KMS-11 (cell line): ENCODE data around the gene DLGAP5.
A peak's percentile ranks its signal among the peaks of the same experiment; 100 is the strongest.

Source experiments
- H2AFZ ChIP-seq: fragments of 200-600 bp; sonication (generic); 2 replicates; pipeline ENCODE4 v1.6.1; 2016; ENCODE audit warnings: antibody characterized with exemption, mixed run types, low read depth
- H3K27ac ChIP-seq: fragments of 200-600 bp; sonication (generic); 2 replicates; pipeline ENCODE4 v1.6.1; 2016; ENCODE audit warnings: mild to moderate bottlenecking, mixed run types
- H3K27me3 ChIP-seq: fragments of 200-600 bp; sonication (generic); 2 replicates; pipeline ENCODE4 v1.6.1; 2017; ENCODE audit warnings: mild to moderate bottlenecking, low read depth, mixed run types, moderate library complexity; ENCODE audit not compliant: insufficient read depth
- H3K36me3 ChIP-seq: fragments of 200-600 bp; sonication (generic); 2 replicates; pipeline ENCODE4 v1.6.1; 2017; ENCODE audit warnings: mild to moderate bottlenecking, mixed run types; ENCODE audit not compliant: insufficient read depth
- H3K4me1 ChIP-seq: fragments of 200-600 bp; sonication (generic); 2 replicates; pipeline ENCODE4 v1.6.1; 2016; ENCODE audit warnings: mild to moderate bottlenecking, low read depth, mixed run types; ENCODE audit not compliant: poor library complexity, severe bottlenecking
- H3K4me2 ChIP-seq: fragments of 200-600 bp; sonication (generic); 2 replicates; pipeline ENCODE4 v1.7.0; 2016; ENCODE audit warnings: mild to moderate bottlenecking, mixed run types
- H3K4me3 ChIP-seq: fragments of 200-600 bp; sonication (generic); IDR thresholded peaks from 2 replicates; pipeline ENCODE4 v1.6.1; 2017; ENCODE audit warnings: low read depth, low read length, mixed read lengths; ENCODE audit not compliant: insufficient read depth
- H3K79me2 ChIP-seq: fragments of 200-600 bp; sonication (generic); 2 replicates; pipeline ENCODE4 v1.6.1; 2016; ENCODE audit warnings: low read depth, mixed run types; ENCODE audit not compliant: insufficient read depth
- H3K9ac ChIP-seq: fragments of 200-600 bp; sonication (generic); 2 replicates; pipeline ENCODE4 v1.6.1; 2016; ENCODE audit warnings: mild to moderate bottlenecking, mixed run types
- H4K20me1 ChIP-seq: fragments of 200-600 bp; sonication (generic); 2 replicates; pipeline ENCODE4 v1.6.1; 2016; ENCODE audit warnings: mild to moderate bottlenecking, mixed run types; ENCODE audit not compliant: insufficient read depth
- TF ChIP-seq, protein P1 (sequence below): fragments of 200-600 bp; sonication (generic); conservative IDR thresholded peaks from 2 replicates; pipeline ENCODE4 v1.6.1; 2017; ENCODE audit warnings: low read depth, mild to moderate bottlenecking, antibody characterized with exemption, low read length, moderate library complexity, mixed read lengths

Gene DLGAP5

DNA sequence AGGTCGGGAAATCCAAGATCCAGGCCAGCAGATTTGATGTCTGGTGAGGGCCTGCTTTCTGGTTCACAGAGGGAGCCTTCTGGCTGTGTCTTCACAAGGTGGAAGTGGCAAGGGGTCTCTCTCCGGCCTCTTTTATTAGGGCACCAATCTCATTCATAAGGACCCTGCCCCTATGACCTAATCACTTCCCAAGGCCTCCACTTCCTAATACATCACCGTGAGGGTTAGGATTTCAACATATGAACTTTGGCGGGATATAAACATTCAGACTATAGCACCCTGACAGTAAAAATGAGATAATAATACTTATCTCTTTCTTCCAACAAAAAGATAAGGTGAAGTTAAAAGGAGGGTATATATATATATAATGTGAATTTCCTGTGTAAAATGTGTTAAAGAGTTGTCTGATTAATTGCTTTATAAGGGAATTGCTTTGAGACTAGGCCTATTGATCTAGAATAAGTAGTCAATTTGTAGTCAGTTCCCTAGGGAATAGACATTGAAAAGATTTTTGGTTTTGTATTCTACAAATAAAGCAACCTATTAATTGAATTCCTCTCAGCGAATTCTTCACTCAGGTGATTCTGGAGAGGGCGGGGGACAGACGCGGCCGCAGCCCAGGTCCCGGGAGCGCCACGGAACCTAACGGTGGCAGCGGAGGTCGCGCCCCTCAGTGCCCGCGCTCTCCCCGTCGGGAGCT lies 62.8 kb downstream of the DLGAP5 start:
- Histone ChIP-seq H3K9ac (no peak overlapping the region; the same call in 1 of the 2 replicates), H2AFZ (peak overlapping the region; percentile 75), H3K27me3 (no peaks in the 10 kb centered on the region), H3K27ac (no peak overlapping the region), H4K20me1 (no peaks in the 10 kb centered on the region), H3K36me3 (no peaks in the 10 kb centered on the region), H3K79me2 (no peaks in the 10 kb centered on the region), H3K4me1 (no peaks in the 10 kb centered on the region), H3K4me2 (peak overlapping the region; percentile 36; the same call in 1 of the 2 replicates), H3K4me3 (no peak overlapping the region)
- TF ChIP-seq, protein P1, sequence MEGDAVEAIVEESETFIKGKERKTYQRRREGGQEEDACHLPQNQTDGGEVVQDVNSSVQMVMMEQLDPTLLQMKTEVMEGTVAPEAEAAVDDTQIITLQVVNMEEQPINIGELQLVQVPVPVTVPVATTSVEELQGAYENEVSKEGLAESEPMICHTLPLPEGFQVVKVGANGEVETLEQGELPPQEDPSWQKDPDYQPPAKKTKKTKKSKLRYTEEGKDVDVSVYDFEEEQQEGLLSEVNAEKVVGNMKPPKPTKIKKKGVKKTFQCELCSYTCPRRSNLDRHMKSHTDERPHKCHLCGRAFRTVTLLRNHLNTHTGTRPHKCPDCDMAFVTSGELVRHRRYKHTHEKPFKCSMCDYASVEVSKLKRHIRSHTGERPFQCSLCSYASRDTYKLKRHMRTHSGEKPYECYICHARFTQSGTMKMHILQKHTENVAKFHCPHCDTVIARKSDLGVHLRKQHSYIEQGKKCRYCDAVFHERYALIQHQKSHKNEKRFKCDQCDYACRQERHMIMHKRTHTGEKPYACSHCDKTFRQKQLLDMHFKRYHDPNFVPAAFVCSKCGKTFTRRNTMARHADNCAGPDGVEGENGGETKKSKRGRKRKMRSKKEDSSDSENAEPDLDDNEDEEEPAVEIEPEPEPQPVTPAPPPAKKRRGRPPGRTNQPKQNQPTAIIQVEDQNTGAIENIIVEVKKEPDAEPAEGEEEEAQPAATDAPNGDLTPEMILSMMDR, result no peak

DNA sequence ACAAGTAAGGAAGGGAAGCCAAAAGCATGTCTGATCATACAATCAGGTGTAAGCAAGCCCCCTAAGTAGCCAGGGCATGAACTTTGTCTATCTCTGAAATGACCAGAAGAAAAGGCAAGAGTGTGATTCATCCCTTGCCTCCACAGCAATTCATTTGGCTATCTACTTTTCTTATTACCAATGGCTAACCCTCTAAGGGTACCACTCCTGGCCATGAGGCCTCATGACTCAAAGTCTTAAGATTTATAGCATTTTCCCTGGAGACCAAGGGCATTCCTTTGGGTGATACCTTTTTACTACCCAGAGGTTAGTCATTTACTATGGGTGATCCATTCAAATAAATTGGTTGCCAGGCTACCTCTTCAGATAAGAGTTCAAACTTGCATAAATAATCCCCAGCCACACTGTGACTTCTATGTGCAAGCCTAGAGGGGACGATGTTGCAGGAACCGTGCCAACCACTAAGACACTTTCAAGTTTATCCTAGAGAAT lies 63.9 kb downstream of the DLGAP5 start:
- no peaks in the 10 kb centered on the region for H3K36me3 ChIP-seq
- no peak overlapping the region for H2AFZ ChIP-seq
- no peaks in the 10 kb centered on the region for H3K79me2 ChIP-seq
- H3K27ac ChIP-seq, result no peak overlapping the region
- H3K4me1 ChIP-seq, result no peaks in the 10 kb centered on the region
- H3K27me3 ChIP-seq, result no peaks in the 10 kb centered on the region
- TF ChIP-seq, protein P1, result no peak
- H3K9ac ChIP-seq, result no peak overlapping the region
- H4K20me1 ChIP-seq, result no peaks in the 10 kb centered on the region
- no peak overlapping the region for H3K4me2 ChIP-seq
- H3K4me3 ChIP-seq, result no peak overlapping the region

DNA sequence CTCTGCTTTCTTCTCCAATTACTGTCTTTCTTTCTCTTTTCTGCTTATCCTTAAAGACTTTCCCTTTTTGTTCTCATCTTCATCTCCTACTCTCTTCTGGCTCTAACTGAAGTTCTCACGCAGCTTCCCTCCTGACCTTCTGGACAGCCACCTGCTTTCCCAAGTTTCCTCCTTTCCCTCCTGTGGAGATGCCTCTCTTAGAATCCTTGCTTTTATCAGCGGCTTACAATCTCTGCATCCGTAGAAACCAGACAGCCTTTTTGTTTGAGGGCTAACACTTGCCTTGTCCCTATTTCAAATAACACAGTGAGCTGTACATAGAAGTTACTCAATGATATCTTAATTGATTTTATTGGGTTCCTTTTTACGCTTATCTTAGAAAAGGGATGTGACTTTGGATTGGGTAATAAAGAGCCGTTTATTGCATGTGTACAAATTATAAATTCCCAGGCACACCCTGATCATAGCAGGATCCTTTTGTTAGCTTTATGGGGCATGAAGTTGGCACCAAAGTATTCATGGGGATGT lies 64.4 kb downstream of the DLGAP5 start:
- Histone ChIP-seq H2AFZ (no peak overlapping the region), H3K79me2 (no peaks in the 10 kb centered on the region), H3K4me3 (no peak overlapping the region), H3K4me2 (no peak overlapping the region), H3K27me3 (no peaks in the 10 kb centered on the region), H4K20me1 (no peaks in the 10 kb centered on the region), H3K36me3 (no peaks in the 10 kb centered on the region), H3K9ac (no peak overlapping the region), H3K4me1 (no peaks in the 10 kb centered on the region), H3K27ac (no peak overlapping the region)
- TF ChIP-seq, protein P1, result no peak

DNA sequence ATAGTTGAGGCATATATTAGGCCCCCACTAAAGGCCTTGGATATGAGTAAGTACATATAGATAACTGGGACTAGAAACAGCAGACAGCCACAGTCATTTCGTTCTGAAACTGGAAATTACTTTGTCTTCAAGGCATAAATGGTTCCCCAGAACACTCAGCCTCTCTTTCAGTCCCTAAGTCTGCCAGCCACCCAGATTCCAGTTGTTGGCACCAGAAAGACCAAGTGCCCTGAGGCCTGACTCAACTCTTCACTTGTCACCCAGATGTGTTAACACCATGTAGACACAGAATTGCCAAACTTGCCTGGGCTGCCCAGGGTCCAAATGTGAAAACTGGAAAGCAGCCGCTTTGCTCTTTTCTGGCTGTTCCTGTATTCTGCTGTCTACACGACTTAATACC lies 65.4 kb downstream of the DLGAP5 start:
- H3K9ac ChIP-seq, result no peak overlapping the region
- no peak overlapping the region for H3K4me3 ChIP-seq
- H4K20me1 ChIP-seq, result no peaks in the 10 kb centered on the region
- H3K36me3 ChIP-seq, result no peaks in the 10 kb centered on the region
- TF ChIP-seq, protein P1, result no peak
- H3K4me1 ChIP-seq, result no peaks in the 10 kb centered on the region
- H3K27me3 ChIP-seq, result no peaks in the 10 kb centered on the region
- H3K4me2 ChIP-seq, result no peak overlapping the region
- no peak overlapping the region for H2AFZ ChIP-seq
- H3K79me2 ChIP-seq, result no peaks in the 10 kb centered on the region
- H3K27ac ChIP-seq, result no peak overlapping the region
